ENCODE results near the gene CGNL1.

The CGNL1 gene

DNA sequence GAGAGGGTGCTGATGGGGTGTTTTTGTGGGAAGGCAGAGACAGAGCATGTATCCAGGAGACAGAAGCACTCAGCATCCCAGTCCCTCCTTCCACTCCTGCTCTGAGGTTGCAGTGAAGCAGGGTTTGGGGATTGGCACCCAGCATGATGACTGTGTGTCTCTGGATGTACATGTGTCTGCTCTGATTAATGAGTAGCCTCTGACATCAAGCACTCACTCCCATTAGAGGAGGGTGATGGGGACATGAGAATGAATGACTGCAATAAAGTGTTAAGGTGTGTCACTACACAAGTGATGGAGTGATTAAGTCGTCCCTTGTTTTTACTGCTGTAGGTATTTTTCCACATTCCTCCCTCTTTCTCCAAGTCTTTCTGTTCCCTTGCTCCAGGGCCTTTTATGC is 205.8 kb downstream of the CGNL1 start:
- Histone ChIP-seq H3K9me2 (replicated peaks; ENCODE audit: insufficient read depth, low read length) (no peaks in the 10 kb centered on the region), H3K4me3 (ENCODE audit: insufficient read depth, low read length, poor library complexity, severe bottlenecking) (no peak overlapping the region), H4K20me1 (ENCODE audit: low read depth, low read length) (no peaks in the 10 kb centered on the region), H3K9ac (ENCODE audit: low read length) (no peak overlapping the region), H3K9me3 (ENCODE audit: insufficient read depth, low read length) (peaks cover 4% of the 10 kb centered on the region; the same call in 1 of the 2 replicates), H3F3A (ENCODE audit: insufficient read depth) (no peaks in the 10 kb centered on the region), H3K79me2 (ENCODE audit: insufficient read depth, low read length) (no peaks in the 10 kb centered on the region), H3K27ac (ENCODE audit: low read depth, low read length) (no peak overlapping the region), H3K4me2 (ENCODE audit: low read depth, low read length, poor library complexity, severe bottlenecking) (no peak overlapping the region), H3K27me3 (ENCODE audit: low read length) (peaks cover 1% of the 10 kb centered on the region; the same call in 1 of the 2 replicates), H3K36me3 (ENCODE audit: low read length) (no peaks in the 10 kb centered on the region), H2AFZ (ENCODE audit: low read depth, low read length, severe bottlenecking) (no peak overlapping the region)
- TF ChIP-seq, protein P1, sequence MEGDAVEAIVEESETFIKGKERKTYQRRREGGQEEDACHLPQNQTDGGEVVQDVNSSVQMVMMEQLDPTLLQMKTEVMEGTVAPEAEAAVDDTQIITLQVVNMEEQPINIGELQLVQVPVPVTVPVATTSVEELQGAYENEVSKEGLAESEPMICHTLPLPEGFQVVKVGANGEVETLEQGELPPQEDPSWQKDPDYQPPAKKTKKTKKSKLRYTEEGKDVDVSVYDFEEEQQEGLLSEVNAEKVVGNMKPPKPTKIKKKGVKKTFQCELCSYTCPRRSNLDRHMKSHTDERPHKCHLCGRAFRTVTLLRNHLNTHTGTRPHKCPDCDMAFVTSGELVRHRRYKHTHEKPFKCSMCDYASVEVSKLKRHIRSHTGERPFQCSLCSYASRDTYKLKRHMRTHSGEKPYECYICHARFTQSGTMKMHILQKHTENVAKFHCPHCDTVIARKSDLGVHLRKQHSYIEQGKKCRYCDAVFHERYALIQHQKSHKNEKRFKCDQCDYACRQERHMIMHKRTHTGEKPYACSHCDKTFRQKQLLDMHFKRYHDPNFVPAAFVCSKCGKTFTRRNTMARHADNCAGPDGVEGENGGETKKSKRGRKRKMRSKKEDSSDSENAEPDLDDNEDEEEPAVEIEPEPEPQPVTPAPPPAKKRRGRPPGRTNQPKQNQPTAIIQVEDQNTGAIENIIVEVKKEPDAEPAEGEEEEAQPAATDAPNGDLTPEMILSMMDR (IDR thresholded peaks at IDR 0.05; ENCODE audit: insufficient read depth, low read length, poor library complexity, severe bottlenecking) = no peak

DNA sequence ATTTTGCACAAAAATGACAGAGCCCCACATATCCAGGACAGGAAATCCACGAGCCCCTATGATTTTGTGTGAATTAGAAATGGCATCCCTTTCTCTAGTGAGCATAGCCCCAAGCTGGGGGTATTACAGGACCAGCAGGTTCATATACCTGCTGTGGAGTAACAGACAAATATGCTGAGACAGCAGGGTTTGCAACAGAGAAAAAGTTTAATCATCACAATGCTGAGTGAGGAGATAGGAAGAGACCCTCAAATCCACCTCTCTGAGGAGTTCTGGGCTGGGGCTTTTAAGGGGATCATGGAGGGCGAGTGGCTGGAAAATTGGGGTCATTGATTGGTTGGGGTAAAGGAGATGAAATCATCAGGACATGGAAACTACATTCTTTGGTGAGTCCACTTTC is 207.0 kb downstream of the CGNL1 start:
- H3F3A ChIP-seq (ENCODE audit: insufficient read depth) = no peaks in the 10 kb centered on the region
- TF ChIP-seq EZH2phosphoT487 (conservative IDR thresholded peaks at IDR 0.05; ENCODE audit: low read length) = no peak
- TF ChIP-seq, protein P1 (IDR thresholded peaks at IDR 0.05; ENCODE audit: insufficient read depth, low read length, poor library complexity, severe bottlenecking) = no peak

DNA sequence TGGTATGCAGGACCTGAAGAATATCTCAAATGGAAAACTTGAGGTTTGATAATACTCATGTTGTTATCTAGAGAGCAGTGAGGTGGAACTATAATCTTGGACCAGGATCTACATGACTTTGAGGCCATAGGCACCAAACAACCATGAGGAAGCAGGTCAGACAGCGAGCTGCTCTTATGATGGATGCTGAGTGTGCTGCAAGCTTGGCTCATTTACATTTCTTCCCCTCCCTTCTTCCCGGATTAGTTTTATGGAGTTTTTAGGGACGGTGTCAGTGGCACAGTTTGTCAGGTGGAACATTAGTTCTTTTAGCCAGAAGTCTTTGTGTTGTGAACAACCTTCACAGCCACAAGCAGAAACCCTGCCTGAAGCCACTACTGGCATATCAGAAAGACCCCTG is 207.4 kb downstream of the CGNL1 start:
- no peak overlapping the region for H3K27ac ChIP-seq (ENCODE audit: low read depth, low read length)
- no peak for TF ChIP-seq EZH2phosphoT487 (conservative IDR thresholded peaks at IDR 0.05; ENCODE audit: low read length)
- TF ChIP-seq, protein P1 (IDR thresholded peaks at IDR 0.05; ENCODE audit: insufficient read depth, low read length, poor library complexity, severe bottlenecking) = no peak

More for the DNA sequence above, 207.0 kb downstream of the CGNL1 start:
- Histone ChIP-seq H3K79me2 (ENCODE audit: insufficient read depth, low read length) (no peaks in the 10 kb centered on the region), H3K4me3 (ENCODE audit: insufficient read depth, low read length, poor library complexity, severe bottlenecking) (no peak overlapping the region), H3K27ac (ENCODE audit: low read depth, low read length) (no peak overlapping the region), H3K9me3 (ENCODE audit: insufficient read depth, low read length) (peaks cover 4% of the 10 kb centered on the region; the same call in 1 of the 2 replicates), H3K9me2 (replicated peaks; ENCODE audit: insufficient read depth, low read length) (no peaks in the 10 kb centered on the region), H3K9ac (ENCODE audit: low read length) (no peak overlapping the region), H3K36me3 (ENCODE audit: low read length) (no peaks in the 10 kb centered on the region), H2AFZ (ENCODE audit: low read depth, low read length, severe bottlenecking) (no peak overlapping the region), H3K4me2 (ENCODE audit: low read depth, low read length, poor library complexity, severe bottlenecking) (no peak overlapping the region), H3K27me3 (ENCODE audit: low read length) (no peaks in the 10 kb centered on the region), H4K20me1 (ENCODE audit: low read depth, low read length) (no peaks in the 10 kb centered on the region)

More for the DNA sequence above, 207.4 kb downstream of the CGNL1 start:
- Histone ChIP-seq H3K9ac (ENCODE audit: low read length) (no peak overlapping the region), H3F3A (ENCODE audit: insufficient read depth) (no peaks in the 10 kb centered on the region), H3K4me3 (ENCODE audit: insufficient read depth, low read length, poor library complexity, severe bottlenecking) (no peak overlapping the region), H4K20me1 (ENCODE audit: low read depth, low read length) (no peaks in the 10 kb centered on the region), H3K27me3 (ENCODE audit: low read length) (no peaks in the 10 kb centered on the region), H3K36me3 (ENCODE audit: low read length) (no peaks in the 10 kb centered on the region), H3K9me3 (ENCODE audit: insufficient read depth, low read length) (peaks cover 4% of the 10 kb centered on the region; the same call in 1 of the 2 replicates), H3K9me2 (replicated peaks; ENCODE audit: insufficient read depth, low read length) (no peaks in the 10 kb centered on the region), H3K4me2 (ENCODE audit: low read depth, low read length, poor library complexity, severe bottlenecking) (no peak overlapping the region), H3K79me2 (ENCODE audit: insufficient read depth, low read length) (no peaks in the 10 kb centered on the region), H2AFZ (ENCODE audit: low read depth, low read length, severe bottlenecking) (no peak overlapping the region)

Data from SU-DHL-6 (cell line).